Mucosa of rectum (tissue), 2 donors: ENCODE results near the gene S100A2.
A peak's percentile ranks its signal among the peaks of the same experiment; 100 is the strongest.

Source experiments
- H3K27ac ChIP-seq, 2 donors: one replicate each; pipeline ENCODE4 v1.7.0; 2013; ENCODE audit warnings: inconsistent platforms in 2 of 2, low read depth in 2 of 2, low read length in 2 of 2
- H3K27me3 ChIP-seq, 2 donors: one replicate each; pipeline ENCODE4 v1.7.0; 2013; ENCODE audit warnings: low read length in 2 of 2; ENCODE audit not compliant: control insufficient read depth in 2 of 2, insufficient read depth in 2 of 2
- H3K36me3 ChIP-seq, 2 donors: one replicate each; pipeline ENCODE4 v1.7.0; 2013; ENCODE audit warnings: low read length in 2 of 2; ENCODE audit not compliant: control insufficient read depth in 2 of 2, insufficient read depth in 2 of 2
- H3K4me1 ChIP-seq, 2 donors: one replicate each; pipeline ENCODE4 v1.7.0; 2013; ENCODE audit warnings: low read length in 2 of 2, mild to moderate bottlenecking in 1 of 2; ENCODE audit not compliant: control insufficient read depth in 2 of 2, insufficient read depth in 2 of 2
- H3K4me3 ChIP-seq, 2 donors: one replicate each; pipeline ENCODE4 v1.7.0; 2013; ENCODE audit warnings: low read length in 2 of 2
- H3K9ac ChIP-seq, 2 donors: one replicate each; pipeline ENCODE4 v1.7.0; 2013; ENCODE audit warnings: low read length in 2 of 2, low read depth in 1 of 2, mild to moderate bottlenecking in 1 of 2
- H3K9me3 ChIP-seq, 2 donors: one replicate each; pipeline ENCODE4 v1.7.0; 2013; ENCODE audit warnings: low read length in 2 of 2; ENCODE audit not compliant: control insufficient read depth in 2 of 2
- donor health status: healthy.
- donor health status: Normal muscosa, but diverticular disease.

Gene S100A2

DNA sequence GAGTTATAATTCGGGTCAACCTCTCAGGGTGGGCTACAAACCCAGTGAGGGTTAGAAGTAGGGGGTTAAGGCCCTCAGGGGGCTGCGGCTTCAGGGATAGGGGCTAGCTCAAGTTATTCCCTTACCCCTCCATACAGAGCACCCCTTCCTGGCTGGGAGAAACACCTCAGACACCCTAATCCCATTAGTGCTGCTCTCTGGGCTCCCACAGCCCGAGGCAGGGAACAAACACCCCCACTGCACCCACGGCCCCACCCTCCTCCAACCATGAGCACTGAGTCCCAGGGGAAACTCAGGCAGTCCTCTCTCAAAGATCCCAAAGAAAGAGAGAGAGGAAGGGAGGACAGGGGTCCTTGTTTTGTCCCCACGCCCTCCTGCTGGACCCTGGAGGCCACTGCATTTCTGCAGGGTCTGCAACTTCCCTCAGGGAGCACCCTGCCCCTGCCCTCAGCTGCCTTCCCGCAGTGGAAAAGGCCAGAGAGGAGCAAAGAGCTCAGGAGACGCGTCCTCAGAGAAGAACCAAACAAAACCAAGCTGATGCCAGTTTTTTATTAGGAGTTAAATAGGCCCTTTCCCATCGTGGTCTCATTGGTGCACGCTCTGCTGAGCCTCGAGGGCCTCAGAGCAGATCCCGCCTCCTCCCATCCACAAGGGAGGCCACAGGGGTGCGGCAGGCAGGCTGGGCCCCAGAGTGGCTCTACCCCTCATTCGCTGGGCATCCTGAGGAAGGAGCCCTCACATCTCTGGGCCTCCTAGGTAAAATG is 18.7 kb downstream of the S100A2 start:
- Histone ChIP-seq H3K9ac (peak overlapping the region; percentile 24 to 68), H3K9me3 (no peaks in the 10 kb centered on the region), H3K4me3 (no peak overlapping the region), H3K4me1 (peaks cover 35 to 36% of the 10 kb centered on the region in 2 donors), H3K27ac (no peak overlapping the region), H3K36me3 (peaks cover 0 to 4% of the 10 kb centered on the region in 2 donors), H3K27me3 (no peaks in the 10 kb centered on the region)

DNA sequence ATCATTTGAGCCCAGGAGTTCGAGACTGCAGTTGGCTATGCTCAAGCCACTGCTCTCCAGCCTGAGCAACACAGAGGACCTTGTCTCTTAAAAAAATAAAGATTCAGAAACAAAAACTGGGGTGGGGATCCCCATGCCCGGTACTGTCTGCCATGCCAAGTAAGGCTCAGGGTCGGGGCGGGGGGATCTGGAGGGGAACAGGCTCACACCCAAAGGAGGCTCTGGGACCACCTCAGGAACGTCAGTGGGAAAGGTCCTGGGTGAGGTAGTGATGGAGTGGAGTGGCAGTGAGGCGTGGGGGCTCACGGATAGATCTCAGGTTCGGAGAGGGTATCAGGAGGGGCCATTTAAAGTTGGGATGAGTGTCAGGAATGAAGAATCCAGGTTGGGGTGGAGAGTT is 19.3 kb downstream of the S100A2 start:
- H3K9me3 ChIP-seq = no peaks in the 10 kb centered on the region
- H3K4me1 ChIP-seq = peaks cover 35 to 39% of the 10 kb centered on the region in 2 donors
- H3K36me3 ChIP-seq = peaks cover 0 to 4% of the 10 kb centered on the region in 2 donors
- no peak overlapping the region for H3K4me3 ChIP-seq
- H3K27ac ChIP-seq = peak overlapping the region in 1 of 2 donors; percentile 90
- no peaks in the 10 kb centered on the region for H3K27me3 ChIP-seq
- peak overlapping the region; percentile 3 to 68 for H3K9ac ChIP-seq

DNA sequence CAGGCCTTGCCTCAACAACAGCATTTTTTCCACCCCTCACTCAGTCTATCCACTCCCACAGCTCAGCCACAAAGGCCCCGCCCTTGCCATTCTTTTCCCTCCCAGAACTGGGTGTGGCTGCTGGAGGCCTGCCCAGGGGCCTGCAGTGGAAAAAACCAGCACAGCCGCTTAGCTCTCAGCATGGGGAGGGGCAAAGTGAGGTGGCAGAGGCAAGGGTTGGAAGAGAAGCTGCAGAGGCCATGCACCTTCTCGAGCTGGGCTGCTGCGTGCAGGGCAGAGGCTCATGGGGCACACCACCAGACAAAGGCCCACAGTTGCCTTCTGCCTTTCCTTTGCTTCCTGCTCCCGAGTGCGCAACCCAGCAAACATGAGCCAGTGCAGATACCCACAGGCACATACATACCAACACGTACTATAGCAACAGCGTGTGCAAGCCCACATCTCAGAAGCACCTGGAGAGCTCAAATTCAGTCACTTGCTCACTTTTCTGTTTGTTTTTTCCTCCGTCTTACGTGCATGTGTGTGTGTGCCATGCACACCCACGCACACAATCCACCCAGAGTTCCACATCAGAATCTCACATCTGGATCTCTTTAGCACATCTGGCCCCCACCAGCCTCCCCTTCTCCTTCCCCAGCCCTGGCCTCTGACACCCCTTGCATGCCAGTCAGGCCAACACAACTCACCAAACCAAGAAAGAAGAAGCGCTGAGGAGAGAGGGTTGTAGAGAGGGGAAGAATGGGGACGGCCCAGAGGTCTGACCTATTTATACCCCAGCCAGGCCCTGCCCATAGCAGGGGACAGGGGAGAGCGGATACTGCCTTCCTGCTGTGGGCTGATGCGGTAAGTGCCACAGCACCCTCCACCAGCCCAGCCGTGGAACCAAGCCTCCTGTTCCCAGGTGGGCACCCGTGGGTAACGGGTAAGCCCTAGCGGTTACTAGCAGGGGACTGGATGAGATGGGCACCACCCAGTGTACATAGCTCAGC is 20.3 kb downstream of the S100A2 start, which contains the start of gene S100A4:
Gene S100A4 (minus strand): TSS at position 740 of the 989 bp plus-strand sequence. CDS start 1,012 bp downstream, outside the sequence.
- peak within 1 kb of the TSS; percentile 90 to 95 for H3K27ac ChIP-seq
- no peaks in the 10 kb centered on the region for H3K9me3 ChIP-seq
- peak within 1 kb of the TSS; percentile 75 to 81 for H3K4me3 ChIP-seq
- peaks cover 37 to 46% of the 10 kb centered on the region in 2 donors for H3K4me1 ChIP-seq
- no peaks in the 10 kb centered on the region for H3K27me3 ChIP-seq
- H3K9ac ChIP-seq = peak within 1 kb of the TSS; percentile 76 to 86
- H3K36me3 ChIP-seq = peaks cover 0 to 4% of the 10 kb centered on the region in 2 donors

DNA sequence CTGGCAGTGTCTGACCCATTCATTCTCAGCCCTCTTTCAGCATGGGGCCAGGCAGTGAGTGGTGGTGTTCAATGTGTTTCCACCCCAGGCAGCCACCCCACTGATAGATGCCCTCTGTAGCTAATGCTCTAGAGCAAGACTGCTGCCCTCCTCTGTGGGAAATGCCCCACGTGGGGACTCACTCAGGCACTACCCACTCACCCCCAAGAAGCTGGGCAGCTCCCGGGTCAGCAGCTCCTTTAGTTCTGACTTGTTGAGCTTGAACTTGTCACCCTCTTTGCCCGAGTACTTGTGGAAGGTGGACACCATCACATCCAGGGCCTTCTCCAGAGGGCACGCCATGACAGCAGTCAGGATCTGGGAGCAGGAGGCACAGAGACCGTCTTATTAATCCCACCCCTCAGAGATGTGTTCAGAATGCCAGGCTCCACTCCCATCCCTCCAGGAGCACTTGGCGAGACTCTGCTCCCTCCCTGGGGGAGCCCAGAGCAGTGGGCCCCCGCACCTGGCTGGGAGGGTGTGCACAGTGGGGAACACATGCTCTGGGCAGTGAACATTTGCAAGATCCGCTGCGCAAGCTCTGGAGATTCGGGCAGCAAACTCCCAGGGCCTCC is 21.1 kb downstream of the S100A2 start:
- Histone ChIP-seq H3K4me3 (peak overlapping the region; percentile 75 to 81), H3K4me1 (peaks cover 40 to 46% of the 10 kb centered on the region in 2 donors)

DNA sequence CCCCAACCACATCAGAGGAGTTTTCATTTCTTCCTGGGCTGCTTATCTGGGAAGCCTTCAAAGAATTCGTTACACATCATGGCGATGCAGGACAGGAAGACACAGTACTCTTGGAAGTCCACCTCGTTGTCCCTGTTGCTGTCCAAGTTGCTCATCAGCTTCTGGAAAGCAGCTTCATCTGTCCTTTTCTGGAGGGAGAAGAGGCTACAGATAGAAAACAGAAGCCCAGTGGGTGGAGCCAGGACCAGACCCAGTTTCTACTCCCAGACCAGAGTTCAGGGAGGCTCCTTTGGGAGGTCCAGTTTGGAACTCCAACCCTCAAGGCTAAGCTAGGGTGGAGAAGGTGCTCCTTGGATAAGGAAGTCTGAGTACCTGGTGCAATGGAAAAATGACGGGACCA is 21.9 kb downstream of the S100A2 start:
- H3K9ac ChIP-seq = no peak overlapping the region
- no peak overlapping the region for H3K27ac ChIP-seq
- peak overlapping the region in 1 of 2 donors; percentile 81 for H3K4me3 ChIP-seq
- H3K36me3 ChIP-seq = peaks cover 0 to 4% of the 10 kb centered on the region in 2 donors
- no peaks in the 10 kb centered on the region for H3K27me3 ChIP-seq
- no peaks in the 10 kb centered on the region for H3K9me3 ChIP-seq
- H3K4me1 ChIP-seq = peaks cover 37 to 44% of the 10 kb centered on the region in 2 donors

More for the DNA sequence above, 21.1 kb downstream of the S100A2 start:
- Histone ChIP-seq H3K27me3 (no peaks in the 10 kb centered on the region), H3K36me3 (peaks cover 0 to 4% of the 10 kb centered on the region in 2 donors), H3K9ac (peak overlapping the region; percentile 76 to 85), H3K9me3 (no peaks in the 10 kb centered on the region), H3K27ac (peak overlapping the region; percentile 90 to 95)

DNA sequence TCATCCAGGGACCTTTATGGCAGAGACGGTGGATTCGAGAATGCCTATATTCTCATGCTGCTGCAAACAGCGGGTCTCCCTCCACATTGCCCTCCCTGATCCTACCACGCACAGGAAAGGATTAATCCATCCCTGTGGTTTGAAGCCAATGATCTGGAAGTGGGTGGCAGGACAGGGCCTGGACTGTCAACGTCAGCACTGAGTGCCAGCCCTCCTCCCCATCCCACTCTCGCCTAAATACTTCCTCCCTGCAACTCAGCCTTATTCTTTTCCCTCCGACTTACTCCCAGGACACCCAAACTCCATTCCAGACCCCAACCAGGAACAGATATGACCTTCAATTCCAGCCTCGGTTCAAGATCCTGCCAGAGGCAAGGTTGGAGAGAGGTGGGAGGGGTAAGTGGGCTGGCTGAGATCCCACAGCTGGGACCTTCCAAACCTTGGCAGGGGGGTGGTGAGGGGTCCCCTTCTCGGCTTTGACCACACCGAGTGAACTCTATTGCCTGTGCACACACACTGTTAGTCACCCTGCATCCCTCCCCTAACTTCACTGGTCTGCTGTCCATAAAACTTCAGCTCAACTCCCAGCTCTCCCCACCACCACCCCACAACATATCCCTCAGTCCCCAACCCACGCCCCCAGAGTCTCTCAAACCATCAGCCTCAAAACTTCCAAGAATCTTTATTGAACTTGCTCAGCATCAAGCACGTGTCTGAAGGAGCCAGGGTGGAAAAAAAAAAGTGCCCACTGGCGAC is 22.5 kb downstream of the S100A2 start:
- H3K9ac ChIP-seq = no peak overlapping the region
- peaks cover 41 to 43% of the 10 kb centered on the region in 2 donors for H3K4me1 ChIP-seq
- no peak overlapping the region for H3K27ac ChIP-seq
- peaks cover 0 to 4% of the 10 kb centered on the region in 2 donors for H3K36me3 ChIP-seq
- H3K9me3 ChIP-seq = no peaks in the 10 kb centered on the region
- H3K4me3 ChIP-seq = no peak overlapping the region
- H3K27me3 ChIP-seq = no peaks in the 10 kb centered on the region

DNA sequence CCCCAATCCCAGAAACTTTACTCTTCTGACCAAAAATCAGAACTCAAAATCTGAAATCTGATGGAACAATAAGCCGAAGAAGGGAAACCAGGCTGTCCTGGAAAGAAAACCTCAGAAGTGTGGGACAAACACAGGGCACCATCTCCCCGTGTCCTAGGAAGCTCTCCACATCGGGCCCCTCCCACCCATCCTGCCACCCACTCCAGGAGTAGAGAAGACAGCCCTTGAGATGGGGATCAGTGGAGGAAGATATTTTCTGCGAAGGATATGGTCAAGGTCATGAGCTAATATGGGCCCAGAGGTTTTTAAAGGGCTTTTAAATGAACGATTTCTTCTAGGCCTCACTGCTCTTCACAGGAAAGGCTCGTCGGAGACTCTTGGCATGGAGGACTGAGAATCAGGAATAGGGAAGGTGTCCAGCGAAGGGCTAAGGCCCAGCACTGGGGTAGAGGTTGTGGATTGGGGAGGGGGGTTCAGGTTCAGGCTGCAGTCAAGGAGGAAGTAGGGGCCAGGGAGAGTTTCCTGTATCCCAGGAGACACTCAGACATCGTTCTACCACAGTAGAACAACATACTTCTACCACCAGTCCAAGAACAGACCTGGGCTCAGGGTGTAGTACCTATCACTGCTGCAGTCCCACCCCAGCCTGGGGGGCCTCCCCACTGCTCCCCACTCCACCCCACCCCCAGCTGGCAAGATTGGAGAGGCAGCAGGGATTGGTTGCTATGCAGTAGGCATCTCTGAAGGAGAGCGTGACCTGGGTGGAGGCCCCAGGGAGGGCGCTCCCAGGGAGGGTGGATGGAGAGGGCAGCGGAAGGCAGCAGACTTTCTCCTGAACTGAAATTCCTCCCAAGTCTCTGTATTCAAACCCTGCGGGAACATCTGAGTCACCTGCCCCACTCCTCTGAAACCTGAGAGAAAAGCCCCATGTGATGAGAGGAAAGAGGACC is 23.7 kb downstream of the S100A2 start:
- Histone ChIP-seq H3K27ac (peak overlapping the region in 1 of 2 donors; percentile 35), H3K4me3 (no peak overlapping the region), H3K36me3 (peaks cover 0 to 4% of the 10 kb centered on the region in 2 donors), H3K9me3 (no peaks in the 10 kb centered on the region), H3K27me3 (no peaks in the 10 kb centered on the region), H3K4me1 (peaks cover 50 to 55% of the 10 kb centered on the region in 2 donors), H3K9ac (no peak overlapping the region)

DNA sequence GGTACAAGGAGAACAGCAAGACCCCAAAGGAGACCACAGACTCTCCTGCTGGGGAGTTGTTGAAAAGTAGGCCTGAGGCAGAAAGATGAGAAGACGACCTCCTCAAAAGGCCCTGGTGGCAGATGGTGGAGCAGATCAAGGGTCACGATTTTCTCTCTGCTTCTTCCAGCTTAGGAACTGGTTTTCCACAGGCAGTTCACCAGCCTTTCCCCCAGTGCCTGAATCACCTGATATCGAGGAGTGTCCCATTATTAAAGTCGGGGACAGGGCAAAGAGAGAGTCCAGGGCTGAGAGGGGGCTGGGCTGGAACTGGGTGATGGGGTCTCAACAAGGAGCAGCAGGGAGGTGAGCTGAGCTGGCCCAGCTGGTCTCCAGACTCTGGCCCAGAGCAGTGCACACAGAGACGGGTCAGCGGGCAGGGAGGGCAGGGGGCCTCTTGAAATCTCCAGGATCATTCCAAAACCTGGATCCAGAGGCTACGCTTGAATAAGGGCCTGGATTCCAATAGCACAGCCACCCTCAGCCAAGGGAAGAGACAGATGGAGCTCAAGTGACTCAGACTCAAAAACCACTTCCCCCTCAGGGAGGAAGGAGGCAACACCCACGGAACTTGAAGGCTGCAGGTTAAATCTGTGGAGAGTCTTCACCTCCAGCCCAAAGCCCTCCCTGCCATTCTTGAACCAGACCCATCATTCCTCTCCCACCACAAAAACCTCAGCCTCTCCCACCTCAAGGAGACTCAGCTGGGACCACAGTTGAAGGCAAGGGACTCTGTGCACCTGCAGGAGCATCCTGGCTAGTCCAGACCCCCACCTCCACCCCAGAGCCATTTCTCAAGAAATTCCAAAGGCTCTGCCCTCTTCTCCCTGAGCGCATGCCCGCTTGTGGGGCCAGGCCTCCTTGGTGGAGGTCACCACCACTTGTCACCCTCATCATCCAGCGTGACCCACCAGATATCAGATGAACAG is 25.0 kb downstream of the S100A2 start, which contains the start of gene S100A5:
Gene S100A5 (minus strand): TSS at position 541 of the 968 bp plus-strand sequence. CDS start 743 bp downstream, outside the sequence.
- Histone ChIP-seq H3K27me3 (no peaks in the 10 kb centered on the region), H3K36me3 (peaks cover 0 to 4% of the 10 kb centered on the region in 2 donors), H3K9ac (no peak within 1 kb of the TSS)

More for the DNA sequence above, 25.0 kb downstream of the S100A2 start, which contains the start of gene S100A5:
- Histone ChIP-seq H3K9me3 (no peaks in the 10 kb centered on the region), H3K27ac (peak within 1 kb of the TSS in 1 of 2 donors; percentile 35), H3K4me3 (no peak within 1 kb of the TSS), H3K4me1 (peaks cover 48 to 52% of the 10 kb centered on the region in 2 donors)
